GM12872 (cell line): Measurements from ENCODE around the gene TMEM245.

Source experiments
- TF ChIP-seq, protein P1 (sequence below): IDR thresholded peaks from 3 replicates; pipeline ENCODE4 v1.5.1; 2011; ENCODE audit warnings: low read depth, mild to moderate bottlenecking, low read length, moderate library complexity; ENCODE audit not compliant: insufficient read depth

The TMEM245 gene

DNA sequence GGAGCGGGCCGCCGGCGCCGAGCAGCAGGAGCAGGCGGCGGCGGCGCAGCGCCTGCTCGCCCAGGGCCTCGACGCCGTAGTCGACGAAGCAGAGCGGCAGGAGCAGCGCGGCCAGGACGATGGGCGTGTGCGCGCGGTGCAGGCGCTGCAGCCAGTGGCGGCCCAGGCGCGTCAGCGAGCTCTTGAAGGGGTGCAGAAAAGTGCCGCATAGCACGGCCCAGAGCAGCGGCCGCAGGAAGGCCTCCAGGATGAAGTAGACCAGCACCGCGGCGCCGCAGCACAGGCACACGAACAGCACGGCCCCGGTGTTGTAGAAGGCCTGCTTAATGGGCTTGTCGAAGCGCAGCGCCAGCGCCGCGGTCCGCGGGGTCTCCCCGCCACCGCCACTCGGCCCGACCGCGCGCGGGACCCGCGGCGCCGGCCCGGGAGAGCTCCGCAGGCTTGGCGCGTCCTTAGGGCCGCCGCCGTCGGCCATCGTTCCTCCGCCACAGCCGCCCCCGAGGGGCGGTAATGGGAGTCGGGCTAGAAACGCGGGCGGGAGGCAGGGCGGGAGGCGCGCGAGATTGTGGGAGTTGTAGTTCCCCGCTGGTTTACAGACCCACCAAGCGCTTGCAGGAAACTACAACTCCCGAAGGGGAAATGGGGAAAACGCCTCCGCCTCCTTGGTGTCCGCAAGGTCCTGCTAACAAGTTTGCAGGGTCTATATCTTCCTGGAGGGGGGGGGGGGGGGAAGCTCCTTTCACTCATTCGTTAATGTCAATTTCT is at the start of gene TMEM245:
Gene TMEM245 (minus strand): TSS at position 509 of the 765 bp plus-strand sequence. CDS start 34 bp downstream, at position 475.
- TF ChIP-seq, protein P1, sequence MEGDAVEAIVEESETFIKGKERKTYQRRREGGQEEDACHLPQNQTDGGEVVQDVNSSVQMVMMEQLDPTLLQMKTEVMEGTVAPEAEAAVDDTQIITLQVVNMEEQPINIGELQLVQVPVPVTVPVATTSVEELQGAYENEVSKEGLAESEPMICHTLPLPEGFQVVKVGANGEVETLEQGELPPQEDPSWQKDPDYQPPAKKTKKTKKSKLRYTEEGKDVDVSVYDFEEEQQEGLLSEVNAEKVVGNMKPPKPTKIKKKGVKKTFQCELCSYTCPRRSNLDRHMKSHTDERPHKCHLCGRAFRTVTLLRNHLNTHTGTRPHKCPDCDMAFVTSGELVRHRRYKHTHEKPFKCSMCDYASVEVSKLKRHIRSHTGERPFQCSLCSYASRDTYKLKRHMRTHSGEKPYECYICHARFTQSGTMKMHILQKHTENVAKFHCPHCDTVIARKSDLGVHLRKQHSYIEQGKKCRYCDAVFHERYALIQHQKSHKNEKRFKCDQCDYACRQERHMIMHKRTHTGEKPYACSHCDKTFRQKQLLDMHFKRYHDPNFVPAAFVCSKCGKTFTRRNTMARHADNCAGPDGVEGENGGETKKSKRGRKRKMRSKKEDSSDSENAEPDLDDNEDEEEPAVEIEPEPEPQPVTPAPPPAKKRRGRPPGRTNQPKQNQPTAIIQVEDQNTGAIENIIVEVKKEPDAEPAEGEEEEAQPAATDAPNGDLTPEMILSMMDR, result no peak

DNA sequence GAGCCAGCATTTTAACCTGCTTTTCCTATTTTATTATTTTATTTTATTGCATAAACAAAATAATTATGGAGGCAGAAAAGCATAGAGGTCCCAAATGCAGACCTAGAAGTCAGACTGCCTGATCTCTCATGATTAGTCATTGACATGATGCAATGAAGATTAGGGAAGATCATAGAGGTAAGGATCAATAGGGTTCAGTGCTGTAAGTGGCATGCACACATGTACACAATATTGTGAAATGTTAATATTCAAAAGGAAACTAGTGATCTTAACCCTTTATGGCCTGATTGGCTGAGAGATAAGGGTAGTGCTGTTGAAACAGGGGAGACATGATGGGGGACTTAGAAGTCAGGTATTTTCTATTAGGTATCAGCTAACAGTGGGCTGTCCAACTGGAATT is 48.4 kb upstream of the TMEM245 start:
- TF ChIP-seq, protein P1, result no peak

DNA sequence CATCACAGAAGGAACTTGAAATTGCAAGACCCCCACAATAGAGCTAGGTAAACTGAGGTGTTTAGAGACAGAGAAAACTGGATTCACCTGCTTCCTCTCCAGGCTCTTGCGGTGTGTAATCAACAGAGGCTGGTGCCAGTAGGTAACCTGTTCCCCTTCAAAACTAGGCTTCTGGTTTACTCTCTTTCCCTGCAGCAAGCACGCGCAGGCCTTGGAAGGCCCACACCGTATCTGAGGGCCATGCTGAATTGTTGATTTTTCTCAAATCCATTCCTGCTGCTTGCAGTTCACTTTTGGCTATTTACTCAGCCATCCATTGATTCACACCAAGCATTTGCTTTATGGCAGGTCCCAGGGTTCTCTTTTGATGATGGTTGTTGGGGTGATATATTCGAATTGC is 48.0 kb upstream of the TMEM245 start:
- TF ChIP-seq, protein P1, result no peak

DNA sequence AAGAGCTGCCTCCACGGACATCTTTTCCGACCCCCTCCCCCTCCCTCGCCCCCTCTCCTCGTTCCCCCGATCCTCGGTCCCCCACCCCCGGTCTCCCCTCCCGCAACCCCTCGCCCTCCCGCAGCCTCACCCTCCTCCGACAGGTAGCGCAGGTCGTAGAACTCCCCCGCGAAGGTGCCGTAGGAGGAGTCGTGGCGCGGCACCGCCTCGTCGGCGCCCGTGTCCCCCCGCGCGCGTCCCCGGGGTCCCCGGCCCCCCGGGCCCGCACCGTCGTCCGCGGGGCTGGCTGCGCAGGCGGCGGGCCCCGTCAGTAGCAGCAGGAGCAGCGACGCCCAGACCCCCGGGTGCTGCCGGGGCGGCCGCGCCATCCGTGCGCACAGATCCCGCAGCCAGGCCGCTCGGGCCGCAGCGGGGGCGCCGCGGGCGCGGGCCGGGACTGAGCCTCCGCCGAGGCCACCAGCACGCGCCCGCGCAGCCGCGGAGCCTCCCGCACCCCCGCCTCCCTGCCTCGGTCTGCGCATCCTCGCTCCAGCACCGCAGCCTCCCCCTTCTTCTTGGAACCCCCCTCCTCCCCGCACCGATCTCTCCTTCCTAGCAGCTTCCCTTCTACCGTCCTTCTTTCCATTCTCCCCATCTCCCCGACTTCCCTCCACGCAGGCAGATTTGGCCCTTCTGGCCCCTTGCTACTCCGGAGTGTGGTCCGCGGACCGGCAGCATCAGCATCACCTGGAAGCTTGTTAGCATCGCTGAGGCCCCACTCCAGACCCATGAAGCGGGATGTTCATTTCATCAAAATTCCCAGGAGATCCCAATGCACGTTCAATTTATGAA is 47.2 kb upstream of the TMEM245 start, which contains the start of gene FRRS1L:
Gene FRRS1L (minus strand): TSS at position 479 of the 831 bp plus-strand sequence. CDS start 111 bp downstream, at position 368.
- TF ChIP-seq, protein P1, result no peak

DNA sequence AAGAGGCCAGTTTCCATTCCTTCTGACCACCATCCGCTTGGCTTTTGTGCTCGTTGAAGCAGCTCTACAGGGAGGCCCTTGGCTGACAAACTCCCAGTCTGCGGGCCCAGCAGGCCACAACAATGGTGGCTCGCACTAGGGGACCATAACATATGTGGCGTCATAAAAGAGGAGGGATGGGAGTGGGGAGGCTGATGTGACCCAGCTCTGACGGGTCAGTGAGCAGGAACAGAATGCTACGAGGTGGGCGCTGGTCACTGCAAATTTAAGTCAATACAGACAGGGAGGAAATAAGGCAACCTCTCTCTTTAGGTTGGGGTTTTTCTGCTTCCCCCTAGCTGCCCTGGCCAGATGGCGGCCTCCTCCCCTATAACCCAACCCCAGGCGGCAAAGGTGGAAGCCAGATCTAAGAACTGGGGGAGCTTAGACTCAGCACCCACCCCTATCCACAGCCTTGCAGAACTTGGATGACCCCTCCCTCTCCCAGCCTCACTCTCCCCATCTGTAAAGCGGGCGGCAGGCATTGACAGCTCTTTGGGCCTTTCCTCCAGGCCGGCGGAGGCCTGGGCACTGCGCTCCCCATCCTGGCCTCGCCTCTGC is 46.5 kb upstream of the TMEM245 start:
- TF ChIP-seq, protein P1, result no peak

DNA sequence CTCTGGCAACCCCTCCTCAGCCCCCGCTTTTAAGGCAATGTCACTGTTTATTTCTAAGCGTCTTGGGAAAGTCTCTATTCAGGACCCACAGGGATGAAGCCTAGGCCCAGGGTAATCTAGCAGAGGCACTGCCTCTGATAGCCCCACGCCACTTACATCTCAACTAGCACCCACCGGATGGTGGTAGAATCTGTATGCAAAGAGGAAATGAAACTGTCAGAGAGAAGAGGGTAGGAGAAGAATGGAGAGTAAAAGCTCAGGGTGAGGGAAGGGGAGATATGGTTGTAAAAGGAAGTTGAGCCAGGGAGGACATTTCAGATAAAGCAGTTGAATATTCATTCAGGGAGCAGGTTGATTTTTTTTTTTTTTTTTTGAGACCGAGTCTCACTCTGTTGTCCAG is 44.3 kb upstream of the TMEM245 start:
- TF ChIP-seq, protein P1, result no peak

DNA sequence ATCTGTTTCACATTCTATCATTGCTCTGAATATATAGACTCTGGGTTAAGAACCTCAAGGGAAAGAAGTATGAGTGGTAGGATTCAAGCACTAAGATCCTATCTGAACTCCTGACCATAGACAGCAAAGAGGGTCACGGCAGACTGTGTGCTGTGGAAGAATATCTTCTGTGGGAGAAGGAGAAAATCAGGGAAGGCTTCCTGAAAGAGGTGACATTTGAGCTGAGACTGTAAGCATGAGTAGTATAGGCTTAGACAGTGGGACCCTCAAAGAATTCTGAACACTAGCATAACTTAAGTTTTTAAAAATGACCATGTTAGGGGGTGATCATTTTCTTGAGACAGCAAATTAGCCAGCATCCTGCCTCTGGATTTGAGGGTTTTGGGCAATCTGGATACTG is 43.4 kb upstream of the TMEM245 start:
- TF ChIP-seq, protein P1, result no peak
